Coronary artery (tissue), 2 donors: ENCODE results near the gene AUTS2.

Source experiments
- DNase-seq: peaks from one replicate; pipeline ENCODE4 v3.0.0-alpha.2; 2017; ENCODE audit warnings: low spot score
- H3K27ac ChIP-seq, 2 donors: fragments of 200-600 bp; sonication (generic); one replicate each; pipeline ENCODE4 v1.5.1; 2016 to 2019
- H3K4me3 ChIP-seq: fragments of 200-600 bp; sonication (generic); 2 replicates; pipeline ENCODE4 v1.5.1; 2016; ENCODE audit warnings: mild to moderate bottlenecking, moderate library complexity
- TF ChIP-seq, protein P1 (sequence below): fragments of 200-600 bp; sonication (generic); IDR thresholded peaks from one replicate; pipeline ENCODE4 v1.5.1; 2019; ENCODE audit warnings: antibody characterized with exemption

Gene AUTS2

DNA sequence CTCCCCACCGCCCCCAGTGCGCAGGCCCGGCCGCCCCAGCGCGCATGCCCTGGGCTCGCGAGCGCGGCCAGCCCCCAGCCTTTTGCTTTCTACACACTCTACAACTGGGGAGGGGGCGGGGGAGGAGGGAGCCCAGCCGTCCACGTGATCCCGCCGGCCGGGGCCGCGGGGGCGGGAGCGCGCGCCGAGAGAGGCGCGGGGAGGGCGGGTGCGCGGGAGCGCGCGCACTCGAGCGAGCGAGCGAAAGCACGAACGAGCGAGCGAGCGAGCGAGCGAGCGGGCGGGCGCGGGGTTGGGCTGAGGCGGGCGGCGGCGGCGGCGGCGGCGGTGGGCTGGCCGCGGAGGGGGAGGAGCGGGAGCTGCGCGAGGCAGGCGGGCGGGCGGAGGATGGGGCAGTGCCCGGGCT, at the start of gene AUTS2:
AUTS2 (plus strand) TSS at position 395 of the 406 bp plus-strand sequence. CDS start 1,179 bp downstream, outside the sequence.
- peak; percentile 90 for DNase-seq
- Histone ChIP-seq H3K4me3 (peak within 1 kb of the TSS; percentile 88), H3K27ac (peak within 1 kb of the TSS; percentile 78 to 90)
- TF ChIP-seq, protein P1, sequence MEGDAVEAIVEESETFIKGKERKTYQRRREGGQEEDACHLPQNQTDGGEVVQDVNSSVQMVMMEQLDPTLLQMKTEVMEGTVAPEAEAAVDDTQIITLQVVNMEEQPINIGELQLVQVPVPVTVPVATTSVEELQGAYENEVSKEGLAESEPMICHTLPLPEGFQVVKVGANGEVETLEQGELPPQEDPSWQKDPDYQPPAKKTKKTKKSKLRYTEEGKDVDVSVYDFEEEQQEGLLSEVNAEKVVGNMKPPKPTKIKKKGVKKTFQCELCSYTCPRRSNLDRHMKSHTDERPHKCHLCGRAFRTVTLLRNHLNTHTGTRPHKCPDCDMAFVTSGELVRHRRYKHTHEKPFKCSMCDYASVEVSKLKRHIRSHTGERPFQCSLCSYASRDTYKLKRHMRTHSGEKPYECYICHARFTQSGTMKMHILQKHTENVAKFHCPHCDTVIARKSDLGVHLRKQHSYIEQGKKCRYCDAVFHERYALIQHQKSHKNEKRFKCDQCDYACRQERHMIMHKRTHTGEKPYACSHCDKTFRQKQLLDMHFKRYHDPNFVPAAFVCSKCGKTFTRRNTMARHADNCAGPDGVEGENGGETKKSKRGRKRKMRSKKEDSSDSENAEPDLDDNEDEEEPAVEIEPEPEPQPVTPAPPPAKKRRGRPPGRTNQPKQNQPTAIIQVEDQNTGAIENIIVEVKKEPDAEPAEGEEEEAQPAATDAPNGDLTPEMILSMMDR, result no peak

DNA sequence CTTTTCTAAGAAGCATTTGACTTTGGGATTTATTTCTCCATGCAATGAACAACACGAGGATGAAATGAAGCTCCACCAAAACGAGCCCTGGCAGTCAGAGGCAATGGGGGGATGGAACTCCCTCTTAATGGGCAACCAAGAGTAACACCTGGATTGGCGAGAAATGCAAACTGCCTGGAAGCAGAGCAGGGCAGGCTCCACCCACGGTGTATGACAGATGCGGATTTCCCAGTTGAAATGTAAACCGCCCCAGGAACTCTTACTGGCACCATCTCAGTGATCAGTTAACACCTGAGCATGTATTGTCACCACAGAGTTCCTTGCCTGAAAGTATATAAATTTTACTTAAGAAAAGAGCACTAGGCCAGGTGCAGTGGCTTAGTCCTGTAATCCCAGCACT, 47.3 kb upstream of the AUTS2 start:
- TF ChIP-seq, protein P1, result no peak
- no peak overlapping the region for H3K4me3 ChIP-seq
- no peak for DNase-seq
- no peak overlapping the region for H3K27ac ChIP-seq

- no peak for DNase-seq
- TF ChIP-seq, protein P1, result no peak
- H3K27ac ChIP-seq, result no peak overlapping the region
- no peak overlapping the region for H3K4me3 ChIP-seq
Observed at GRCh38 chr7:69553190-69553589, 45.1 kb upstream of the AUTS2 start.

DNA sequence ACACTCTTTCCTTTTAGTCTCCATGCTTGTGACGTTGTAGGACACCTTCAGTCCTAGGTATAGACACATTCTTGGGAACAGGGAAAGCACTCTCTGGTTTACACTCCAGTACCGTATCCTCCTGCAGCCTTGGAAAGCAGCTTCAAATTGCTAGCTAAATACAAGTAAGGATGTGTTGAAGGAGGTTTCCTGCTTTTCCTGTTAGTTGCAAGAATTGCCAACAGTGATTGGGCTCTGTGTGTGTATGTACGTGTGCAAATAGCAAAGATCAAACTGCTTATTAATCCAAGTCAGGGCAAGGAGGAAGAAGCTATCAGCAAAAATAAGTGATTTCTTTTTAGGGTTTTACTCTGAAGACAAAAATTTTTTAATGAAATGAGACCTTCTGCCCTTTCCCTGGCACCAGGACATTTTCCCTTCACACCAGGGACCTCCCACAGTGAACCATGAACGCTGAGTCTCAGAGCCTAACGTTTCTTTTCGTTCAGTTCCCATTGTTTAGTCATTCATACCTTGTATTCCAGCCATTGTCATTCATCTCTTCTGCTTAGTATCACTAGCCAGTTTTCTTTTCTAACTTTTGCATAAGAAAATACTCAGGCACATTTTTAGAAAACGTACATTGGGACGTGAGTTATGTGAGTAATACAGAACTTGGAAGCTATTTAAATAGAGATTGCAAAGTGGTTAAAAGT, 36.9 kb upstream of the AUTS2 start:
- H3K4me3 ChIP-seq, result no peak overlapping the region
- TF ChIP-seq, protein P1, result no peak
- no peak overlapping the region for H3K27ac ChIP-seq
- DNase-seq, result no peak

- Histone ChIP-seq H3K4me3 (no peak overlapping the region), H3K27ac (no peak overlapping the region)
- no peak for DNase-seq
- TF ChIP-seq, protein P1, result no peak
Observed at GRCh38 chr7:69564454-69565417, 33.5 kb upstream of the AUTS2 start.

GRCh38 chr7:69567800-69568199, 30.5 kb upstream of the AUTS2 start:
- no peak overlapping the region for H3K27ac ChIP-seq
- no peak overlapping the region for H3K4me3 ChIP-seq
- no peak for DNase-seq
- TF ChIP-seq, protein P1, result no peak
